SK-N-DZ (cell line): ENCODE measurements around the gene POLQ. TPM values are rescaled to one million over a fixed set of nuclear protein-coding genes. Genes with fewer than 3 reads are reported as not detected.
"Not testable (repeated sequence)": the region's sequence is repeated elsewhere in the genome, so short reads cannot be mapped to it uniquely, and the experiment has no call there.

Experiments used
- DNase-seq: peaks from one replicate; pipeline ENCODE4 v3.0.0-alpha.2; 2015; ENCODE audit warnings: low spot score
- polyA plus RNA-seq, 2 experiments: library from polyadenylated mRNA; depleted of rRNA; stranded (reverse); fragments of >200 nt; gene quantifications; 2 replicates each; pipeline ENCODE4 v1.2.3, GENCODE V29; 2014

POLQ gene
- 7.3 and 7.6 TPM in 2 replicates for polyA plus RNA-seq (2014; cell fraction: cytosol; rRNA removed)
- polyA plus RNA-seq (2014; cell fraction: nucleus; rRNA removed): 11.9 and 15.4 TPM in 2 replicates

DNA sequence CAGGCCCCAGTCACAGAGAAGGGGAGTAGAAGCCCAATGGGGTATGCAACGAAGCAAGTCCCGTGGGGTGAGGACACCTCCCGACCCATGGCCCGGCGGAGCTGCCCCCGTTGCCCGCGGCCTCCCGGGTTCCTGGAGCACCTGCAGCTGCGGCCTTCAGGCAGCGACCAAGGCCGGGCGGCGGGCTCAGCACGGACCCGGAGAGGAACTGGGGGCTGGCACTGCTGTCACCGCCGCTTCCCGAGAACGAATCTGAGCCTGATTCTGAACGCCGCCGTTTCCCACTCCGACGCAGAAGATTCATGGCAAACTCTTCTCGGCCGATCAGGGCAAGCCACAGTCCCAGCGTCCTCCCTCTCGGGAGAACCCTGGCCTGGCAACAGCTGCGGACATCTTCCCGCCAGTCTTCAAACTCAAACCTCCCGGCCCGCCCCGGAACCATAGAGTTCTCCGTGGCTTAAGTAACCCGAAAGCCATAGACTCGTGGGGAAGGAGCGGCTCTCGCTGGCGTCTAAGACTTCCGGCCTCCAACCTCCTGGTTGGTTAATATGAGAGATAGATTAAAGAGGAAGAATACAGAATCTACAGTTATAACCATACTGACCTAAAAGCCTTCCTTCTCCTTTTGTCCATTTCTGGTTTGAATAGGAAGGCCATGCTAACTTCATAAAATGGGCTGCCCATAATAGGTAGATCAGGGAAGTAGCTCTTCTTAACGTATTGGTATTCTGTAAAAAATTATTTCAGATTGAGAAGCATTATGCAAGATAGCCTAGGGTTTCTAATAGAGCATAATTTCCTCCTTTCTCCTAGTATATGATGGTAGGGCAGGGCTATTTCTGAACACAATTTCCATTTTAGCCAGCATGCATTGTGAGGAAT, at the start of gene POLQ:
POLQ (minus strand) TSS at position 415 of the 882 bp plus-strand sequence; CDS start at position 304, 111 bp downstream.
- DNase-seq: peak; percentile 94

DNA sequence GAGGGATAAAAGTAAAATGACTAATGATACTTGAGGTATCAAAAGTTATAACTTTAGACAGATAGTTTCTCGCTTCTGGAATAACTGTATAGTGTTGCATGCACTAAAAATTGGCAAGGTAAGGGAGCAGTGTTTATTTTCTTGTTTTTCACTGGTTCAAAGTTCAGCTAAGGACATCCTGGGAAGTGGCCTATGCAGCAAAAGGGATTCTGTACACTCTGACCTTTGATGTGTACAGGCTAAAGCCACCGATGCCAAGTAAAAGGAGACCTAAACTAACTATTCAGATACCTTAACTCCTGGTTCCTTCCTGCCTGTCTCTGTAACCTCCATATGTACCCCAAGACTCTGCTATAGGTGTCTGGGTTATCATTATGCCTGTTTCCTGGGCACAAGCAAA, 49.1 kb upstream of the POLQ start:
- no peak for DNase-seq

DNA sequence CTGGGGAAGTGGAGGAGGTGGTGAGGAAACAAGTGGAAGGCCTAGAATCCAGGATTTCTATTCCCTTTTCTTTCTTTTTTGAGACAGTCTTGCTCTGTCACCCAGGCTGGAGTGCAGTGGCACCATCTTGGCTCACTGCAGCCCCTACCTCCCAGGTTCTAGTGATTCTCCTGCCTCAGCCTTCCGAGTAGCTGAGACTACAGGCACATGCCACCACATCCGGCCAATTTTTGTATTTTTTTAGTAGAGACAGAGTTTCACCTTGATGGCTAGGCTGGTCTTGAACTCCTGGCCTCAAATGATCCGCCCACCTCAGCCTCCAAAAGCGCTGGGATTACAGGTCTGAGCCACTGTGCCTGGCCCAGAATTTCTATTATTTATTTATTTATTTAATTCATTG, 48.0 kb upstream of the POLQ start:
- not testable (repeated sequence) for DNase-seq

DNA sequence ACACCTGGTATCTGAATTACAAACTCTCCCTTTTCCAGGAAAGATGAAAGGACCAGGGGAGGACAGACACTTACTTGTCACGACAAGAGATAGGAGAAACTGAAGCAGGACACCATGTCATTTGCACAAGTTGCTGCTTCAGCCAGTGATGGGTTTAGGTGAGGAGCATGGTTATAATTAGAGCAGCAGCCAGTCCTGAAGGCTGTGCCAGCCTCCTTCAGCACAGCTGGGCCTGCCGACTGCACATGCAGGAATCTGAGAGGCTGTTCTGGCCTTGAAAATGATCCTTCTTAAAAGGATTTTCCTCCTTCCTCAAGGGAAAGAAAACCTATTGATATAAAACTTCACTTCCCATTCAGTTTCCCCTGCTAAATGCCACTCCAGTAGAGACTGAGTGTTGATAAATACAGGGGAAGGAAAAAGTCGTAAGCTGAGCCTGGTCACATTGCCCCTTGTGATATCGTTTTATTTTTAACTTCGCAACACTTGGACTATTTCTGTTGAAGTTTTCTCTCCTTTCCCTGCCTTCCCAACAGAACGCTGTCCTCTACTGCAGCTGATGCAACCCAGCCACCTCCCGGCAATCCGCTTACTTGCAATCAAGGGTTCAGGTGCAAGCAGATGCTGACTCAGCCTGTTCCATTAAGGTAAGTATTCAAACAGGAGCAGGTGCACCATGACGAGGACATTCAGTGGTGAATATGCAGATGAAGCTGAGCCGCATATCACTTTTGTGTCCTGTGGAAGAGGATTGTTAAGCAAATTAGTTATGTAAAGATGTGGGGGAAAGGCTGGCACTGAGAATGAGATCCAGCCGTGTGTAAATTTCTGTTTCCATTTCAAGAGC, 47.3 kb upstream of the POLQ start, which contains the start of gene FBXO40:
FBXO40 (plus strand) TSS at position 524 of the 847 bp plus-strand sequence. CDS start 27,197 bp downstream, outside the sequence.
- DNase-seq: no peak

DNA sequence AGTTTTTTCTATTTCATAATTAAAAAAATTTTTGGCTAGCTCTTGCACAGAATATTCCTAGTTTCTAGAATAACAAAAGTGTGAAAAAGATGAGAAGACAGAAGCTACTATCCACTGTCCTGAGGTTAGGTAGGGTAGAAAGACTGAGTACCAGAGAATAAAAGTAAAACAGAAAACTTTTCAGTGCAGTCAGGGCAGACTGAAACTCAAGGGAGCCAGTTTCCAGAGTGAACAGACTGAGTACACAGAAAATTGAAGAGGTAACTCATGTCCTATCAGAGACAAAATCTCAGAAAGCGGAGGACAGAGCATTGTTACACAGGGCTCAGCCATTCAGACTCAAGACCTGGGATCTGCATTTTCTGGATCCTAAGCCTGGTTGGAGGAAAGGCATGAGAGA, 38.6 kb upstream of the POLQ start:
- no peak for DNase-seq

DNA sequence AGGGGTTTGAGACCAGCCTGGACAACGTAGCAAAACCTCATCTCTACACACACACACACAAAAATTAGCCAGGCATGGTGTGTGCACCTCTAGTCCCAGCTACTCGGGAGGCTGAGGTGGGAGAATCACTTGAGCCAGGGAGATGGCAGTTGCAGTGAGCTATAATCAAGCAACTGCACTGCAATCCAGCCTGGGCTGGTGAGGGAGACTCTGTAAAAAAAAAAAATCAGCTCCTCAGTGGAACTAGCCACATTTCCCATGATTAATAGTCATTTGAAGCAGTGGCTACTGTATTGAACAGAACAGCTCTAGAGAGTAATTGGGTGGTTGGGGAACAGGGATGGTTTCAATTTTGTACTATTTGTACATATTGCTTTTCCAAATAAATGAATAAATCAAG, 35.9 kb upstream of the POLQ start:
- no peak for DNase-seq

DNA sequence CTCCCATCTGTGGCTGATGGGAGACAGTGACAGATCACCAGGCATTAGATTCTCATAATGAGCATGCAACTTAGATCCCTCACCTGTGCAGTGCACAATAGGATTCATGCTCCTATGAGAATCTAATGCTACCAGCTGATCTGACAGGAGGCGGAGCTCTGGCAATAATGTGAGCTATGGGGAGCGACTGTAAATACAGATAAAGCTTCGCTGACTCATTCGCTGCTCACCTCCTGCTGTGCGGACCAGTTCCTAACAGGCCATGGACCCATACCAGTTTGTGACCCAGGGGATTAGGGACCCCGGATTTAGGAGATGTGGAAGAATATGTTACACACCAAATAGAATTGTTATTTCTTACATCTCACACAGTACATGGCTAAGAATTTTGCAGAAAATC, 28.7 kb upstream of the POLQ start:
- DNase-seq: no peak

DNA sequence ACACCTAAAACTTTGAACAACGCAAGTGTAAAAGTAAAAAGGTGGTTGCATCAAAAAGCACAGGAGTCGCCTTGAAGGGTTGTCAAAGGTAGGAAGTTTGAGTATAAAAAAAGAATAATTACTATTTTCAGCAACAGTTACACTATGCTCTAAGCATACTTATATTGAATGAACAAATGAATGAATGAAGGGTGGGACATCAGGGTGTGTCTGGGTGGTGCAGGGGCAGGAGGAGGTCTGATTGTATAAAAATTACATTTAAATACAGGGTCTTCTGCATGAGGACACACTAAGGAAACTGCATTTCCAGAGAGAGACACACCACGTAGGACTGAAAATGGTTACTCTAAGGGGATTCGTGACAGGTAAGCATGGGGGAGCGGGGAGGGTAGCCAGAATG, 21.9 kb upstream of the POLQ start, which contains the start of gene ARGFX:
ARGFX (plus strand) TSS at position 301 of the 400 bp plus-strand sequence. CDS start 2,765 bp downstream, outside the sequence.
- no peak for DNase-seq

DNA sequence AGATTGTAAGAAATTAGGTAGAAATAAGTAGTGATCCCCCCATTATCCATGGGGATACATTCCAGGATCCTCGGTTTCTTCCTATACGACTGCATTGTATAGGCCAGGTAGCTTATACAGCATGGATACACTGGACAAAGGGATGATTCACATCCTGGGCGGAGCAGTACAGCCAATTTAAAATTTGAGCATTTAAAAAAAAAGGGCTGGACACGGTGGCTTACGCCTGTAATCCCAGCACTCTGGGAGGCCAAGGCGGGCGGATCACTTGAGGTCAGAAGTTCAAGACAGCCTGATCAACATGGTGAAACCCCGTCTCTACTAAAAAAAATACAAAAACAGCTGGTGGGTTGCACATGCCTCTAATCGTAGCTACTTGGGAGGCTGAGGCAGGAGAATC, 21.0 kb upstream of the POLQ start:
- no peak for DNase-seq

DNA sequence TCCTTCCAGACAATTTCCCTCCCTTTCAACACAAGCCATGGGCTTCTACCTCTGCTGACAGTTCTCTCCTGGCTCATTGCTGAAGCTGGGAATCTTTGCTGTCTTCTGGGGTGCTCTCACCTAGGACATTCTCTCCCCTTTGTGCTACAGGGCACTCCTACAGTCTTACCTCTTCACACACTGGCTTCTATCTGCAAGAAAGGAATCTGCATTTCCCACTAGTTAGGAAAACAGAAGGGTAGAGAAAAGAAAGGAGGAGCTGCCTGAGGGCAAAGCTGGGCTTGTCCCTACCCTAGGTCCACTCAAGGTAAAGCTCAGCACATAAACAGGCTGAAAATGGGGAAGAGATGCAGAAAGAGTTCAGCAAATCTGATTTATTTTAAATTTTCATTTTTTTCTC, 16.4 kb upstream of the POLQ start:
- DNase-seq: no peak

DNA sequence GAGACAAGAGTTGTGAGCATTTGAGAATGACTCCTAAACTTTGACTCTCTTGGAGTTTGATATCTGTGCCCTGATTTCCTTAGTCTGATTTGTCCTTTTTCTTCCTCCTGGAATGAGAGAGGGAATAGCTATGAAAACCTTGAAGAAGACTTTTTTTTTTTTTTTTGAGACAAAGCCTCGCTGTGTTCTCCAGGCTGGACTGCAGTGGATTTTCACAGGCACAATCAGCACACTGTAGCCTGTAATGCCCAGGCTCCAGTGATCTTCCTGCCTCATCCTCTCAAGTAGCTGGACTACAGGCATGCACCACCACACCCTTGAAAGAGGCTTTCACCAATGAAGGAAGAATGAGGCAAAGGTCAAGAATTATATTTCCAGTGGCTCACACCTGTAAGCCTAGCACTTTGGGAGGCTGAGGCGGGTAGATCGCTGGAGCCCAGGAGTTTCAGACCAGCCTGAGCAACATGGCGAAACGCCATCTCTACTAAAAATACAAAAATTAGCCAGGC, 11.7 kb upstream of the POLQ start:
- no peak for DNase-seq

DNA sequence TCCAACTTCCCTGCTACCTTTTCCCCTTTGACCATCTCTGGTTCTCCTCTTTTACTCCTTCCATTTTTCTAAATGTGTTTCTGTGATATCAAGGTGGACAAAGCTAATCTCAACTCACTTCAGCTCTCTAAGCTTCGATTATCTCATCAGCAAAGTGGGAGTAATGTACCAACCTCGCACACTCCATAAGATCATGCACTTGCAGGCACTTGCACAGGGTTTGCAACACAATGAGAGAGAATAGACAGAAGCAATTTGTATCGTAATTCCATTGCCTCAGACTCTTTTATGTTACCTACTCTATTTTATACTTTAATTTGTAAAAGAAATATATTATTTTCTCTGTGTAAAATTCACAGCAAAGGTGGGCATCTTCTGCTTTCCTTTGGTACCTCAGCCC, 7.0 kb upstream of the POLQ start:
- no peak for DNase-seq

DNA sequence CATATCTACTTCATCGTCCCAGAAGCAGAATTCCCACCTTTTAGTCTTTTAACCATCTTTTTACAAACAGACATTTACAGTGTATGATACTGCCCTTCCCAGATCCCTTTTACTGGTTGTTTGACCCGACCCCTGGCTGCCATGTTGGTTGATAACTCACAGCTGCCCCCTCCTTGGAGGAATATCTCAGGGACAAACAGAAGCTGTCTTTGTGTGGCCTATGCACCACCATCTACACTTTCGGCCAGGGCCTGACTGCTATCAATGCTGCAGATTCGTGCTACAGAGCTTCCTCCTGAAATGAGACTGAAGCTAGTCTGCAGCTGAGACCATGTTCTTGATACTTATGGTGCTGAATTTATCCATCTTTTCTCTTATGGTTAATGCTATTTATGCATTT, 6.6 kb upstream of the POLQ start:
- no peak for DNase-seq

DNA sequence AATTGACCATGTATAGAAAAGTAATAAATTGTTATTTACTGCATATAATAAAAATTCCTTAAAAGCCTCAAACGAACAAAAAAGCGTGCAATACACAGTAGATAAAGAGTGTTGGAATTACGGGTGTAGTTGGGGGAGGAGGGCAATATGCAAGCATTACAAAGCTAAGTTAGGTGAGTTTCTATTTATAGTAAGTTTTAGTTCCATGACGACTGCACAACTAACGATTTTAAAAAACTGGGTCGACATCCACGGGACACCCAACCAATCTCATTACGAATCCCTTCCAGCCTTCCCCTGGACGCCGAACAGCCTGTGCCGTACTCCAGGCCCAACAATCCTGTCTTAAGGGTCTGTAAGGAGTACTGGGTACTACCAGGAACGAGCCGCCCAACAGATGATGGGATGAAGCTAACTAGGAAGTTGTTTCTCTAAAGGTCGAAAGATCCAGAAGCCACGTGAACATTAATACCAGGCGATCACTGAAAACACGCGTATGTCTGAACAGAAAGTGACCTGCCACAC, 677 bp downstream of the POLQ start:
- no peak for DNase-seq

DNA sequence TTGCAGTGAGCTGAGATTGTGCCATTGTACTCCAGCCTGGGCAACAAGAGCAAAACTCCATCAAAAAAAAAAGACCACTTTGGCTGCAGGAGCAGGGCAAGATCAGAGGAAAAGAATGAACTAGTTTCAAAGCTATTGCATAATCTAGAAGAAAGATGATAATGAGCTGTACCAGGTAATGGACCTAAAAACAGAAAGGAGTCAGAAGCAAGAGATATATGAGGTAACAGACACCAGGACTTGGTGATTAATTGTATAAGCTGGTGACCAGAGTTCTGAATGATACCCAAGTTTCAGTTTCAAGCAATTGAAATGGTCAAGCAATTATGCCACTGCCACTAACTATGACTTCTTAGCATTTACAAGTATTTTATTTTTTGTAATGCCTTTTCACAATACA, 2.9 kb downstream of the POLQ start:
- no peak for DNase-seq

DNA sequence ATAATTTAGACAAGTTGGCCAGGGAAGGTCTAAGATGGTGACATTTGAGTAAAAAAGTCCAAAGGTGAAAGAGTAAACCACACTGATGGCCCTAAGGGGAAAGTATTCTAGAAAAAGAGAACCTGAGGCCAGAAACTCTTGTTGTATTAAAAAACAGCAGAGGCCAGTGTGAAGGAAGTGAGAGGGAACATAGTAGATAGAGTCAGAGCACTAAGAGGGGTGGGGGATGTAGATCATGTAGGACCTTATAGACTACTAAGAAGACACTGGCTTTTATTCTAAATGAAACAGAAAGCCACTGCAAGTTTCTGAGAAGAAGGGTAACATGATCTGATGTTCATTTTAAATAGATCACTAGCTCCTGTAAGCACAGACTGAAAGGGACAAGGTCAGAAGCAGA, 14.5 kb downstream of the POLQ start:
- no peak for DNase-seq

DNA sequence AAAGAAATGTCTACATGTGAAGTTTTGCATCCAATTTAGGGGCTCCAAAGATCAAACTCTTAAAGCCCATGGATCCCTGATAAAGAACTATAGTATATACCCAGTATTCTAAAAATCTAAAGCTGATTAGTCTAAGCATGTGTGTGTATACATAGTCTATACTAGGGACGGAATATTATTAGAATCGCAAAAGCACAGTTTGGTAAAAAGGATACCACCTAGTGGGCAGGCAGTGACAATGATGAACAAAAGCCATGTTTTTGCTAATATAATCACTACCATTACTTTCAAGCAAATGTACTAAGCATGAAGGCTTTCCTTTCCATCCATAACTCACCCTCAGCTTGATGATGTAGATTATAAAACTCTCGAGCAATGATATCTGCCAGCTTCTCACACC, 16.5 kb downstream of the POLQ start:
- DNase-seq: no peak

DNA sequence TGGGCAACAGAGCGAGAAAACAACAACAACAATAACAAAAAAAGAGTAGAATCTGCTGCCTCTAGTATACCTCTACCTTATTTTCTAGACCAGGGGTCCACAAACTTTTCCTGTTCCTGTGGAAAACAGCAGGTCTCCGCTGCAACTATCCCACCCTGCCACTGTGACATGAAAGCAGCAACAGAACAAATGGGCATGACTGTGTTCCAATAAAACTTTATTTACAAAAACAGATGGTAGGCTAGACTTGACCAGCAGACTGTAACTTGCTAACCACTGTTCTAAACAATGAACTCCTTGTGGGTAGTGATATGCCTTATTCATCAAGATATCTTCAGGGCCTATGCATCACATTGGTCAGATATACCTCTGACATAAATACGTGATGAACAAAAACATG, 25.3 kb downstream of the POLQ start:
- no peak for DNase-seq

DNA sequence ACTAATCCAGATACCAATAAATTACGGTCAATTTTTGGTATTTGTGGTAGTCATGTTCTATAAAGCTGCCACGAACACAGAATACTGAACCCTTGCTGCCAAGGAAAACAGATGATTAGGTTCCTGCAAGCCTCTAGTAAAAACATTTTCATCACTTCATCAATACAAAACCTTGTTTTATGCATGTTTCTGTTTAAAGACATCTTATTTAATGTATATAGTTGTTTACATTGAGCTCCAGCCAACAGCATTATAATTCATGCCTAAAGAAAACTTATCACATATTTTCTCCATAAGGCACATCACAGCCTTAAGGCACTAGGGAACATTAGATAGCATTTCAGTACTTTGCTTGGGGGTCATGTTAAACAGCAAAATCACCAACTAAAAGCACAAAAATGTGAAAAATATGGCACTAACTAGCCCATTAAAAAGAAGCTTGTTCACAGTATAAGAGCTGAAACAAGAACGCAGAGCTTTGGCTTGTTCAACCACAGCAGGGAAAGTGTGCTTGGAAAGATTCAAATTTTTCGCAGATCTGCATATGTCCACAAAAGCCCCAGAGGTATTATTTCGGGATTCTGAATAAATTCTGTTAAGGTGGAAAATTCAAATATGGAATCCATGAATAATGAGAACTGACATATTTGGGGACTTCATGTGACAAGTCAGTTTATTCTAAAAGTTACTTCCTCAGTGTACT, 27.7 kb downstream of the POLQ start:
- no peak for DNase-seq

DNA sequence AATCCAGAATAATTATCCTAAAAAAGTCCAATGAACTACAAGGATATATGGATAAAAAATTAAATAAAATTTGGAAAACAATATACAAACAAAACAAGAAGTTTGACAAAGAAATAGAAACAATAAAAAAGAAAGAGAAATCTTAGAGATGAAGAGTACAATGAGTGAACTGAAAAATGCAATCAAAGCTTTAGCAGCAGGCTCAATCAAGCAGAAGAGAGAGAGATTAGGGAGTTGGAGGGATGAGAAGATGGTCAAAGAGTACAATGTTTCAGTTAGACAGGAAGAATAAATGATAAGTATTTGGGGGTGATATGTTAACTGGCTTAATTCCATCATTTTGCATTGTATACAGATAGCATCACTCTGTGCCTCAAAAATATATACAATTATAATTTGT, 29.9 kb downstream of the POLQ start:
- DNase-seq: no peak

DNA sequence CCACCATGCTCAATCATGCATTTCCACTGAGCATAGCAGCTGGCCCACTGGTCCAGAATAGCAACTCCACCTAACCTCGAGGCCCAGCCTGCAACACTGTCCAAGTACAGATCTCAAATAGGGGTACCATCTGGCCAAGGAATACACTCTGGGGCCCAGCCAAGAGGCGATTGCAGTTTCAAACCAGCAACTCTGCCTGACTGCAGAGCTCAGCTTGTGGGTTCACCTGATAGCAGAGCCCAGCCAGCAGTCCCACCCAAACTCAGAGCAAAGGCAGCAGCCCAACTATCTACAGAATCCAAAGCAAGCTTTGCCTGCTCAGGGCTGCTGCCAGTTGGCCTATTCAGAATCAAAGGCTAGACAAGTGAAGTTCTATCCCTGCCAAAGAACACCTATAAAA, 30.5 kb downstream of the POLQ start:
- DNase-seq: no peak
